Vagina (tissue), 2 donors: ENCODE measurements around the gene NRL.

ENCODE experiments used
- CTCF ChIP-seq, 3 experiments: fragments of 450-650 bp in 2 of 3; fragments of 200-600 bp in 1 of 3; sonication (generic) in 1 of 3; IDR thresholded peaks; one replicate each; pipeline ENCODE4 v1.5.1; 2017 to 2019; ENCODE audit warnings: antibody characterized with exemption in 3 of 3, mild to moderate bottlenecking in 2 of 3, moderate library complexity in 2 of 3
- POLR2A ChIP-seq, 2 donors: fragments of 450-650 bp; IDR thresholded peaks; one replicate each; pipeline ENCODE4 v1.6.1; 2017; ENCODE audit warnings: antibody characterized with exemption in 2 of 2, mild to moderate bottlenecking in 2 of 2, moderate library complexity in 2 of 2
- POLR2AphosphoS5 ChIP-seq, 2 donors: sonication (generic); formaldehyde crosslinking; IDR thresholded peaks; one replicate each; pipeline ENCODE4 v1.9.0; 2017; ENCODE audit warnings: antibody characterized with exemption in 2 of 2, mild to moderate bottlenecking in 2 of 2, low read depth in 1 of 2; ENCODE audit not compliant: insufficient read depth in 1 of 2

- TF ChIP-seq CTCF (IDR thresholded peaks at IDR 0.05) (no peak), POLR2A (IDR thresholded peaks at IDR 0.05) (no peak), POLR2AphosphoS5 (IDR thresholded peaks at IDR 0.05; ENCODE audit: insufficient read depth in 1 of 2, low read depth in 1 of 2) (no peak)
These were observed 12.9 kb upstream of the NRL start for GRCh38 chr14:24127673-24128072.
